ENCODE results near the gene PSMB5.

Gene PSMB5

DNA sequence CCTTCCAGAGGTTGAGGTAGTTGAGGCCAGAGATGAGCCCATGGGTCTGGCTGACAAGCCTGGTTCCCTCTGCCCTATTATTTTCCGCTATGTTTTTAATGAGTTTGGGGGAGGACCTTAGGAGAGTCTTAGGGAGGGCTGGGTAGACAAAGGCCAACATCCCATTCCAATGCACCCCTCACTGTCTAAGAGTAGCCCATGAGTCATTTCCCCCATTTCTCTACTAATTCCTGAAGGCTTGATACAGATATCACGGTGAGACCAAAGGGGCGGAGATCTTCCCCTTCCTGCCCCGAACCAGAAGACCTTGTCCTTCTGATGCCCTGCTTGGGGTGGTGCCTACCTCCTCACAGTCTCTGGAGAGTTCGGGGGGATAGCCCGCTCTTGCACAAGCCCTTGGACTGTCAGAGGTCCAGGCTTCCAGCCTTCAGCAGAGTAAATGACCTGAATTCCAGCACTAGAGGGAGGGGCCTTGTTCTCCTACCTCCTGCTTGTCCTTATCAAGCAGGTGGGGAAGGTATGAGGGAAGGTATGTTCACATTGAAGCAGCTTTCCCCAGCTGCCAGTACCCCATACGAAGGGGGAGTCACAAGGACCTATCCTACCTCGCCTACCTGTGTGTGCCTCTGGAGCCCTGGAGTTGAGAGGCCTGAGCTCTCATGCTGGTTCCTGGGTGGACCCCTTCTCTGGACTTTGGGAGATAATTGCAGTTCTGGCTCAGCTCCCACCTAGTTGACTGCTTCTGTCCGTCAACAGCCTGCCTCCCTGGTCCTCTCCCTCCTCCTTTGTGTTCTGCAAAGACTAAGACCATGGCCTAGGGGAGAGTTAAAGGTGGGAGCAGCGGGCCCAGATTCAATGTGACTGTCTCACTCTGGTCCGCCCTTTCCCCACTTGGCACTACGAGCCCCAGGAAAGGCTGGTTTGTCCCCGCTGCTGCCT is 11.0 kb upstream of the PSMB5 start:
- POLR2A ChIA-PET (ENCODE audit: low non-redundant PET), result no interaction called here
- no peak for DNase-seq (ENCODE audit: low spot score)
- CTCF ChIA-PET, result interaction anchor here (0.7 kb wide), 1 partner anchor 192 kb away, joined by 4 read pairs; no protein-coding TSS in a partner anchor
- TF ChIP-seq, protein P1, sequence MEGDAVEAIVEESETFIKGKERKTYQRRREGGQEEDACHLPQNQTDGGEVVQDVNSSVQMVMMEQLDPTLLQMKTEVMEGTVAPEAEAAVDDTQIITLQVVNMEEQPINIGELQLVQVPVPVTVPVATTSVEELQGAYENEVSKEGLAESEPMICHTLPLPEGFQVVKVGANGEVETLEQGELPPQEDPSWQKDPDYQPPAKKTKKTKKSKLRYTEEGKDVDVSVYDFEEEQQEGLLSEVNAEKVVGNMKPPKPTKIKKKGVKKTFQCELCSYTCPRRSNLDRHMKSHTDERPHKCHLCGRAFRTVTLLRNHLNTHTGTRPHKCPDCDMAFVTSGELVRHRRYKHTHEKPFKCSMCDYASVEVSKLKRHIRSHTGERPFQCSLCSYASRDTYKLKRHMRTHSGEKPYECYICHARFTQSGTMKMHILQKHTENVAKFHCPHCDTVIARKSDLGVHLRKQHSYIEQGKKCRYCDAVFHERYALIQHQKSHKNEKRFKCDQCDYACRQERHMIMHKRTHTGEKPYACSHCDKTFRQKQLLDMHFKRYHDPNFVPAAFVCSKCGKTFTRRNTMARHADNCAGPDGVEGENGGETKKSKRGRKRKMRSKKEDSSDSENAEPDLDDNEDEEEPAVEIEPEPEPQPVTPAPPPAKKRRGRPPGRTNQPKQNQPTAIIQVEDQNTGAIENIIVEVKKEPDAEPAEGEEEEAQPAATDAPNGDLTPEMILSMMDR (conservative IDR thresholded peaks at IDR 0.05; ENCODE audit: low read depth), result no peak
- no peak overlapping the region for H3K27ac ChIP-seq

DNA sequence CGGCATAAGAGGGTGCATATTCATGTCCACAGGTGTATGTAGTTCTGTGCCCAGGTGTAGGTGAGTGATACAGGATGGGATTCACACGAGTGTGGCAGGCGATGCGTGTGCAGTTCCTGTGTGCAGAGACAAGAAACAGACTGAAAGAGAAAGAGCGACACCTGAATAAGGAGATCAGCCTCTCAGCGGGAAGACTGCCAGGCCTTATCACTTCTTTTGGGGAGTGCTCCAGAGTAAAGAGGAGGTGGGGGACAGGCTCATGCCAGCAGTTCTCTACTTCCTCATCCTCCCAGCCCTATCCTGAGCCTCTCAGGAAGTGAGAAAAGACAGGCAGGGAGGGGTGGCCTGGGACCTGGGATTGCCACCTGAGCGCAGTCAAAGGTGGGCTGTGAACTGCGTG is 10.1 kb upstream of the PSMB5 start:
- TF ChIP-seq, protein P1 (conservative IDR thresholded peaks at IDR 0.05; ENCODE audit: low read depth), result no peak
- POLR2A ChIA-PET (ENCODE audit: low non-redundant PET), result no interaction called here
- CTCF ChIA-PET, result interaction anchor here (0.6 kb wide), 1 partner anchor 50 kb away, joined by 3 read pairs; no protein-coding TSS in a partner anchor
- no peak overlapping the region for H3K27ac ChIP-seq
- no peak for DNase-seq (ENCODE audit: low spot score)

GRCh38 chr14:23043754-23044153 is 9.1 kb upstream of the PSMB5 start:
- TF ChIP-seq, protein P1 (conservative IDR thresholded peaks at IDR 0.05; ENCODE audit: low read depth), result no peak
- CTCF ChIA-PET, result interaction anchor here (1.3 kb wide), 1 partner anchor 57 kb away, joined by 3 read pairs; no protein-coding TSS in a partner anchor
- no peak overlapping the region for H3K27ac ChIP-seq
- DNase-seq (ENCODE audit: low spot score), result no peak
- POLR2A ChIA-PET (ENCODE audit: low non-redundant PET), result no interaction called here

DNA sequence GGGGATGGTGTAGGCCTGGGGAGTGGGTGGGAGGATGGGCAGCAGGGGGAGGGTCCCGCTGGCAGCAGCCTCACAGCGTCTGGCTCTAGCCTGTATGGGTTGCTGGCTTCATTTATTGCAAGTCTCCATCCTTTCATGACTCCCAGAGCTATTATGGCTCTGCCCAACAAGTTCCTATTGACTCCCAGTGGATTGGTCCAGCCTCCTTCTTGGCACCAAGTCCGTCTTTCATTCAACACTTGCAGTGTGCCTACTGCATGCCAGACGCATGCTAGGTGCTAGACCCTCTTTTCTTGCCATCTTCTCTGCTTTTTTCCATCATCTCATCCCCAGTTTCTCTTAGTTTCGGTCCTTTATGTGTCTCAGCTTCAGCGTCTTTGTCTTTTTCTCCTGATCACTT is 8.4 kb upstream of the PSMB5 start:
- ChIA-PET CTCF (interaction anchor here (0.6 to 1.6 kb wide), 3 partner anchors 12 to 57 kb away, joined by 3 to 5 read pairs (median 3); no protein-coding TSS in a partner anchor), POLR2A (ENCODE audit: low non-redundant PET) (no interaction called here)
- no peak overlapping the region for H3K27ac ChIP-seq
- TF ChIP-seq, protein P1 (conservative IDR thresholded peaks at IDR 0.05; ENCODE audit: low read depth), result no peak
- no peak for DNase-seq (ENCODE audit: low spot score)

GRCh38 chr14:23042162-23042965 is 7.7 kb upstream of the PSMB5 start, which contains the start of gene PSMB11:
TSS of gene PSMB11 (plus strand) at chr14:23042212. CDS start at chr14:23042226, 14 bp downstream.
- TF ChIP-seq, protein P1 (conservative IDR thresholded peaks at IDR 0.05; ENCODE audit: low read depth), result no peak
- no peak for DNase-seq (ENCODE audit: low spot score)
- ChIA-PET POLR2A (ENCODE audit: low non-redundant PET) (interaction anchor here (0.5 kb wide), 1 partner anchor 32 kb away, joined by 3 read pairs; no protein-coding TSS in a partner anchor), CTCF (interaction anchor here (0.6 to 1.6 kb wide), 3 partner anchors 13 to 56 kb away, joined by 3 to 5 read pairs (median 3); no protein-coding TSS in a partner anchor)
- H3K27ac ChIP-seq, result no peak within 1 kb of the TSS

GRCh38 chr14:23041729-23042128 is 7.0 kb upstream of the PSMB5 start:
- ChIA-PET POLR2A (ENCODE audit: low non-redundant PET) (interaction anchor here (0.5 kb wide), 1 partner anchor 31 kb away, joined by 3 read pairs; no protein-coding TSS in a partner anchor), CTCF (interaction anchor here (1.6 kb wide), 1 partner anchor 14 kb away, joined by 5 read pairs; no protein-coding TSS in a partner anchor)
- TF ChIP-seq, protein P1 (conservative IDR thresholded peaks at IDR 0.05; ENCODE audit: low read depth), result no peak
- no peak for DNase-seq (ENCODE audit: low spot score)
- no peak overlapping the region for H3K27ac ChIP-seq
